HT-29 (cell line): ENCODE measurements around the gene MSL1. TPM values are rescaled to one million over a fixed set of nuclear protein-coding genes. Genes with fewer than 3 reads are reported as not detected.

ENCODE experiments used
- DNase-seq: peaks from one replicate; pipeline ENCODE4 v3.0.0-alpha.2; 2015; ENCODE audit warnings: low spot score
- total RNA-seq: library from RNA; depleted of rRNA; stranded (reverse); fragments of >200 nt; shearing (Covaris generic); gene quantifications from 2 replicates; pipeline ENCODE4 v1.2.3, GENCODE V29; 2014

MSL1 gene
- total RNA-seq, 1 experiment from 2014 or later, result 47.1 TPM

- no peak for DNase-seq
Measured at GRCh38 chr17:40091691-40092397, 29.9 kb upstream of the MSL1 start.

GRCh38 chr17:40092581-40092980 is 29.2 kb upstream of the MSL1 start:
- no peak for DNase-seq

- DNase-seq, result no peak
Measured at GRCh38 chr17:40093005-40093579, 28.7 kb upstream of the MSL1 start.

- no peak for DNase-seq
Measured at GRCh38 chr17:40093580-40094201, 28.1 kb upstream of the MSL1 start.

- DNase-seq, result no peak
Measured at GRCh38 chr17:40094874-40095273, 26.9 kb upstream of the MSL1 start.

- no peak for DNase-seq
Measured at GRCh38 chr17:40095351-40095943, 26.3 kb upstream of the MSL1 start.

- no peak for DNase-seq
Measured at GRCh38 chr17:40095944-40096791, 25.6 kb upstream of the MSL1 start.

- no peak for DNase-seq
Measured at GRCh38 chr17:40097087-40097486, 24.7 kb upstream of the MSL1 start.

GRCh38 chr17:40097931-40098845 is 23.6 kb upstream of the MSL1 start:
- peak; percentile 40 for DNase-seq

- DNase-seq, result peak; percentile 99
Measured at GRCh38 chr17:40098846-40099618, 22.7 kb upstream of the MSL1 start.

- DNase-seq, result no peak
Measured at GRCh38 chr17:40099619-40100418, 22.0 kb upstream of the MSL1 start.

GRCh38 chr17:40100419-40100668 is 21.4 kb upstream of the MSL1 start, which contains the start of gene NR1D1:
Gene NR1D1 (minus strand): TSS chr17:40100589. CDS start chr17:40100094, 495 bp downstream.
- no peak for DNase-seq

GRCh38 chr17:40100669-40101366 is 21.0 kb upstream of the MSL1 start:
- peak; percentile 98 for DNase-seq

- no peak for DNase-seq
Measured at GRCh38 chr17:40101367-40102210, 20.2 kb upstream of the MSL1 start.

GRCh38 chr17:40103071-40103661 is 18.6 kb upstream of the MSL1 start:
- peak; percentile 51 for DNase-seq

- no peak for DNase-seq
Measured at GRCh38 chr17:40103688-40104087, 18.1 kb upstream of the MSL1 start.
